IMR-90 (cell line): ENCODE measurements around the gene PDZRN3. TPM values are rescaled to one million over a fixed set of nuclear protein-coding genes. Genes with fewer than 3 reads are reported as not detected.

Source experiments
- ATAC-seq: fragments of 200-7000 bp; cut with Tn5 transposase; 2 replicates; pipeline ENCODE4 v1.9.1; 2020; ENCODE audit warnings: low read depth, mild to moderate bottlenecking, moderate library complexity
- BruUV-seq: library from RNA; stranded (reverse); fragments of 400-500 nt; replicated peaks from 2 replicates; lab custom pipeline; 2021; lab: Mats Ljungman, UMichigan
- CTCF ChIA-PET: fragments of 300-600 bp; formaldehyde crosslinking; extraction: SDS; loops from one replicate; lab custom pipeline; 2021; ENCODE audit warnings: antibody characterized with exemption; lab: Yijun Ruan, JAX
- POLR2A ChIA-PET: fragments of 300-600 bp; sonication (Branson Sonifier 250); formaldehyde crosslinking; loops from one replicate; lab custom pipeline; 2022; ENCODE audit warnings: antibody characterized with exemption; ENCODE audit not compliant: unreplicated experiment; lab: Charles Lee
- DNase-seq: peaks from one replicate; pipeline ENCODE4 v3.0.0; 2013
- H2AFZ ChIP-seq: replicated peaks from 2 replicates; pipeline ENCODE3; 2013; ENCODE audit warnings: low read length, mild to moderate bottlenecking; ENCODE audit not compliant: poor library complexity
- H2AK5ac ChIP-seq: 2 replicates; pipeline ENCODE4 v1.6.1; 2013; ENCODE audit warnings: low read depth, low read length, inconsistent platforms
- H2AK9ac ChIP-seq: replicated peaks from 2 replicates; pipeline ENCODE3; 2013; ENCODE audit warnings: mild to moderate bottlenecking, low read depth, low read length, moderate library complexity; ENCODE audit not compliant: poor library complexity
- H2BK120ac ChIP-seq: 2 replicates; pipeline ENCODE4 v1.6.1; 2013; ENCODE audit warnings: low read depth, low read length, inconsistent platforms
- H2BK15ac ChIP-seq: 3 replicates; pipeline ENCODE4 v1.6.1; 2013; ENCODE audit warnings: low read depth, low read length, inconsistent platforms
- H2BK20ac ChIP-seq: 2 replicates; pipeline ENCODE4 v1.6.1; 2013; ENCODE audit warnings: low read depth, mild to moderate bottlenecking, inconsistent platforms, low read length, moderate library complexity
- H2BK5ac ChIP-seq: 2 replicates; pipeline ENCODE4 v1.6.1; 2013; ENCODE audit warnings: mild to moderate bottlenecking, low read depth, low read length, inconsistent platforms; ENCODE audit not compliant: poor library complexity, severe bottlenecking
- H3K14ac ChIP-seq: replicated peaks from 2 replicates; pipeline ENCODE4 v1.6.1; 2013; ENCODE audit warnings: low read depth, low read length, inconsistent platforms
- H3K18ac ChIP-seq: 2 replicates; pipeline ENCODE4 v1.6.1; 2013; ENCODE audit warnings: low read depth, low read length, control low read depth
- H3K23ac ChIP-seq: 2 replicates; pipeline ENCODE4 v1.6.1; 2013; ENCODE audit warnings: low read depth, low read length, inconsistent platforms
- H3K27ac ChIP-seq: 2 replicates; pipeline ENCODE4 v1.5.1; 2013; ENCODE audit warnings: mild to moderate bottlenecking, control low read depth, low read length; ENCODE audit not compliant: insufficient read depth
- H3K27me3 ChIP-seq: 2 replicates; pipeline ENCODE4 v1.6.1; 2013; ENCODE audit warnings: low read length; ENCODE audit not compliant: control insufficient read depth, insufficient read depth
- H3K36me3 ChIP-seq: 2 replicates; pipeline ENCODE4 v1.6.1; 2013; ENCODE audit warnings: low read length, mixed read lengths; ENCODE audit not compliant: control insufficient read depth, insufficient read depth
- H3K4ac ChIP-seq: 2 replicates; pipeline ENCODE4 v1.6.1; 2013; ENCODE audit warnings: low read depth, low read length, inconsistent platforms
- H3K4me1 ChIP-seq: 2 replicates; pipeline ENCODE4 v1.6.1; 2013; ENCODE audit warnings: low read length, mixed read lengths; ENCODE audit not compliant: control insufficient read depth, insufficient read depth
- H3K4me2 ChIP-seq: 2 replicates; pipeline ENCODE4 v1.6.1; 2013; ENCODE audit warnings: low read depth, mild to moderate bottlenecking, control low read depth, low read length, moderate library complexity
- H3K4me3 ChIP-seq: 2 replicates; pipeline ENCODE4 v1.5.1; 2013; ENCODE audit warnings: low read depth, mild to moderate bottlenecking, control low read depth, low read length, moderate library complexity; ENCODE audit not compliant: insufficient read depth
- H3K56ac ChIP-seq: 2 replicates; pipeline ENCODE4 v1.6.1; 2013; ENCODE audit warnings: low read length, inconsistent platforms; ENCODE audit not compliant: insufficient read depth; ENCODE audit errors: extremely low read depth
- H3K79me1 ChIP-seq, 2 experiments: 2 replicates each; pipeline ENCODE4 v1.6.1; 2013; ENCODE audit warnings: low read length in 2 of 2, inconsistent platforms in 1 of 2, low read depth in 1 of 2
- H3K9ac ChIP-seq: 2 replicates; pipeline ENCODE4 v1.6.1; 2013; ENCODE audit warnings: low read depth, low read length, control low read depth
- H3K9me1 ChIP-seq: 2 replicates; pipeline ENCODE4 v1.6.1; 2013; ENCODE audit warnings: low read length, inconsistent platforms; ENCODE audit not compliant: insufficient read depth
- H3K9me3 ChIP-seq: 2 replicates; pipeline ENCODE4 v1.6.1; 2013; ENCODE audit warnings: low read length; ENCODE audit not compliant: control insufficient read depth, insufficient read depth
- H4K20me1 ChIP-seq: 2 replicates; pipeline ENCODE4 v1.6.1; 2013; ENCODE audit warnings: low read length, inconsistent platforms; ENCODE audit not compliant: insufficient read depth
- H4K5ac ChIP-seq: 2 replicates; pipeline ENCODE4 v1.6.1; 2013; ENCODE audit warnings: mild to moderate bottlenecking, low read depth, low read length, control low read depth
- H4K8ac ChIP-seq, 2 experiments: 2 replicates each; pipeline ENCODE4 v1.6.1; 2013; ENCODE audit warnings: low read depth in 2 of 2, low read length in 2 of 2, control low read depth in 1 of 2, inconsistent platforms in 1 of 2
- H4K91ac ChIP-seq: 2 replicates; pipeline ENCODE4 v1.6.1; 2013; ENCODE audit warnings: low read depth, low read length, inconsistent platforms; ENCODE audit not compliant: insufficient read depth
- BHLHE40 ChIP-seq: fragments of 150-350 bp; IDR thresholded peaks from 2 replicates; pipeline ENCODE4 v1.6.1; 2016; ENCODE audit warnings: mild to moderate bottlenecking, low read depth, low read length
- CEBPB ChIP-seq: IDR thresholded peaks from 2 replicates; pipeline ENCODE4 v1.6.1; 2012; ENCODE audit warnings: low read depth, low read length, improper control_type of control experiment
- CHD1 ChIP-seq: IDR thresholded peaks from 2 replicates; pipeline ENCODE4 v1.6.1; 2012; ENCODE audit warnings: low read depth, low read length, improper control_type of control experiment
- CTCF ChIP-seq: conservative IDR thresholded peaks from 2 replicates; pipeline ENCODE4 v1.5.1; 2012; ENCODE audit warnings: mild to moderate bottlenecking, low read depth, low read length, improper control_type of control experiment
- ELK1 ChIP-seq: fragments of 150-350 bp; IDR thresholded peaks from 2 replicates; pipeline ENCODE4 v1.6.1; 2016; ENCODE audit warnings: low read depth, mild to moderate bottlenecking, low read length, moderate library complexity, borderline replicate concordance
- FOS ChIP-seq: fragments of 150-350 bp; IDR thresholded peaks from 2 replicates; pipeline ENCODE4 v1.6.1; 2016; ENCODE audit warnings: low read depth, low read length
- MAFK ChIP-seq: IDR thresholded peaks from 2 replicates; pipeline ENCODE4 v1.6.1; 2012; ENCODE audit warnings: low read depth, low read length, improper control_type of control experiment
- MAZ ChIP-seq: IDR thresholded peaks from 2 replicates; pipeline ENCODE4 v1.6.1; 2012; ENCODE audit warnings: low read depth, mild to moderate bottlenecking, low read length, improper control_type of control experiment, moderate library complexity, borderline replicate concordance
- MXI1 ChIP-seq: IDR thresholded peaks from 2 replicates; pipeline ENCODE4 v1.6.1; 2012; ENCODE audit warnings: low read depth, mild to moderate bottlenecking, low read length, moderate library complexity, borderline replicate concordance
- NFE2L2 ChIP-seq: fragments of 150-350 bp; IDR thresholded peaks from 2 replicates; pipeline ENCODE4 v1.6.1; 2016; ENCODE audit warnings: low read depth, mild to moderate bottlenecking, low read length
- POLR2A ChIP-seq: IDR thresholded peaks from 2 replicates; pipeline ENCODE4 v1.6.1; 2012; ENCODE audit warnings: mild to moderate bottlenecking, low read depth, low read length
- RAD21 ChIP-seq: IDR thresholded peaks from 2 replicates; pipeline ENCODE4 v1.6.1; 2012; ENCODE audit warnings: low read length, improper control_type of control experiment
- RCOR1 ChIP-seq: IDR thresholded peaks from 2 replicates; pipeline ENCODE4 v1.6.1; 2012; ENCODE audit warnings: mild to moderate bottlenecking, low read length, improper control_type of control experiment; ENCODE audit not compliant: insufficient replicate concordance
- RFX5 ChIP-seq: IDR thresholded peaks from 2 replicates; pipeline ENCODE4 v1.8.0; 2012; ENCODE audit warnings: low read depth, mild to moderate bottlenecking, low read length, moderate library complexity
- SMC3 ChIP-seq: fragments of 150-350 bp; IDR thresholded peaks from 2 replicates; pipeline ENCODE4 v1.6.1; 2016; ENCODE audit warnings: low read depth, mild to moderate bottlenecking, antibody characterized with exemption, low read length, moderate library complexity
- USF2 ChIP-seq: fragments of 150-350 bp; IDR thresholded peaks from 2 replicates; pipeline ENCODE4 v1.6.1; 2017; ENCODE audit warnings: mild to moderate bottlenecking, antibody characterized with exemption, low read length, low read depth
- WGBS, 2 experiments: methylation state at CpG; one replicate each; pipeline versions ENCODE4 v1.1.5 to v1.1.7; 2013; ENCODE audit warnings: missing lambda C conversion rate in 2 of 2; ENCODE audit not compliant: insufficient read length in 1 of 2; ENCODE audit errors: extremely low coverage in 2 of 2; 5-methylcytosine and 5-hydroxymethylcytosine counted together
- dilution Hi-C: fragments of 300-500 bp; cut with HindIII; formaldehyde crosslinking; loops from one replicate; pipeline ENCODE4 v1.14.3; 2018; ENCODE audit warnings: low sequenced_read_pairs; ENCODE audit not compliant: unreplicated experiment
- in situ Hi-C: fragments of 300-500 bp; cut with MboI; formaldehyde crosslinking; loops from 3 replicates; pipeline ENCODE4 v1.14.3; 2019; ENCODE audit warnings: low sequenced_read_pairs, inconsistent platforms, mixed read lengths
- intact Hi-C: fragments of 100-400 bp; cut with micrococcal nuclease; formaldehyde crosslinking; loops from 2 replicates; pipeline ENCODE4 v1.10.0; 2022
- polyA plus RNA-seq, 3 experiments: library from polyadenylated mRNA; depleted of rRNA; stranded (reverse); fragments of >200 nt; gene quantifications; 2 replicates each; pipeline ENCODE4 v1.2.3, GENCODE V29; 2012; ENCODE audit warnings: low replicate concordance in 1 of 3
- total RNA-seq: library from RNA; depleted of rRNA; stranded (reverse); fragments of >200 nt; gene quantifications from 2 replicates; pipeline ENCODE4 v1.2.3, GENCODE V29; 2012

Gene PDZRN3
- total and polyA plus RNA-seq, 2 of the 4 experiments (the other 2 are of a cell fraction), result 9.4 to 17.0 TPM

GRCh38 chr3:73577704-73578103 is 47.0 kb downstream of the PDZRN3 start:
- POLR2A ChIA-PET, result no interaction called here
- ATAC-seq, result no peak

More at GRCh38 chr3:73577704-73578103, 47.0 kb downstream of the PDZRN3 start:
- Histone ChIP-seq H4K8ac (no peak overlapping the region), H3K23ac (no peak overlapping the region), H3K4me1 (peaks cover 6% of the 10 kb centered on the region), H3K4me3 (no peak overlapping the region), H3K9me3 (no peaks in the 10 kb centered on the region), H2BK15ac (no peak overlapping the region), H4K20me1 (peaks cover under 1% of the 10 kb centered on the region; the same call in 1 of the 2 replicates), H3K27me3 (no peaks in the 10 kb centered on the region), H3K9me1 (0 out of 2 replicates have a peak, but pooled peaks cover 9% of the 10 kb centered on the region), H3K4me2 (no peak overlapping the region), H3K4ac (no peak overlapping the region; the same call in 1 of the 2 replicates), H3K56ac (no peak overlapping the region), H2AFZ (no peak overlapping the region), H3K18ac (no peak overlapping the region), H3K36me3 (0 out of 2 replicates have a peak, but pooled peaks cover 1% of the 10 kb centered on the region), H3K9ac (no peak overlapping the region), H3K27ac (no peak overlapping the region), H4K91ac (no peak overlapping the region; the same call in 1 of the 2 replicates), H2BK5ac (no peak overlapping the region), H2BK20ac (no peak overlapping the region), H3K14ac (no peak overlapping the region), H2BK120ac (no peak overlapping the region), H4K5ac (no peak overlapping the region), H2AK9ac (no peak overlapping the region), H3K79me1 (peaks cover 14 to 18% of the 10 kb centered on the region in 2 experiments), H2AK5ac (no peak overlapping the region)
- in situ Hi-C loops, result no loop called here
- WGBS, 2 experiments, result no CpG with 5 or more reads among the region's 5 CpGs
- no TSS peak for BruUV-seq
- dilution Hi-C loops, result no loop called here
- CTCF ChIA-PET, result interaction anchor here (0.6 kb wide), 1 partner anchor 466 kb away, joined by 8 read pairs; no protein-coding TSS in a partner anchor
- DNase-seq, result no peak
- TF ChIP-seq SMC3, result no peak
- TF ChIP-seq CTCF, result no peak
- TF ChIP-seq BHLHE40, result no peak
- no peak for TF ChIP-seq USF2
- no peak for TF ChIP-seq CHD1
- TF ChIP-seq FOS, result no peak
- TF ChIP-seq RFX5, result no peak
- no peak for TF ChIP-seq CEBPB
- no peak for TF ChIP-seq RCOR1
- TF ChIP-seq MAFK, result no peak
- TF ChIP-seq MXI1, result no peak
- TF ChIP-seq POLR2A, result no peak
- no peak for TF ChIP-seq NFE2L2
- no peak for TF ChIP-seq ELK1
- no peak for TF ChIP-seq MAZ
- TF ChIP-seq RAD21, result no peak
- intact Hi-C loops, result no loop called here
